DMS114 treated with DMSO at 0.1 percent for 48 hours (cell line): ENCODE measurements around the gene ZNF536.

Experiments
- DNase-seq: peaks from one replicate; lab custom pipeline; 2025; ENCODE audit not compliant: unreplicated experiment; lab: John Stamatoyannopoulos, UW

The ZNF536 gene

DNA sequence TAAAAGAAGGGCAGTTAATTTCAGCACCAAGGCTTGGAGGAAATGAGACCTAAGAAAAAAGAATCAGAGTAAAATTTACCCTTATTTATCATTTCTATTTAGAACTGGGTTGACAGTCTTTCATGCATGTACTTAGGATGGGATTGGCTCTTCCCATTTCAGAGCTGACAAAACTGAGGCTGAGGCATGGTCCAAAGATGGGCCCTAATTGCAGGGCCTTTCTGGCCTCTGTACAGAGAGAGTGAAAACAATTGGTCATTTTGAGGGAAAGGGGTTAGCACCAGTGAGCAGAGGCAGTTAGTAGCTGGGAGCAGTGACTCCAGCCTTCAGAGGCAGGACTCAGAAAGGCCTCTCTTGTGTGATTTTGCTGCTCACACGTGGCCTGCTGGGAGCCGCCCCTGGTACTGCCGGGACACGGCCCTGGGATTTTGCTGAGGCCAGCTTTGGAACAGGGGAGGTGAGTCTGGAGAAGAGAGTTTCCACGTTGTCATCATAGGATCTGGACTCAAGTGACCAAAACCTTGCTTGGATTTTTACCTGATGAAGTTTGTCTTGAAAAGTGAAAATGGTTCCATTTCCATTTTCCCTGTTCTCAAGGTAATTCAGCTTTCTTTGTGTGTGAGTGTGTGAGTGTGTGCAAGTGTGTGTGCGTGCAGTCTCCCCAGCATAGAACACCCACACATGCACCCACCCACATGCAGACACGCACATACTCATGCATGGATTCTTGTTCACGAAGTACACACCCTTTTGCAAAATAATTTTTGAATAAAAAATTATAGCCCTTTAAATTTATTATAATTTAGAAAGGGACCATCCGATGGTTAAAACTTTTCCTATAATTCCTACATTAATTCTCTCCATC is at the start of gene ZNF536:
Gene ZNF536, plus strand, starts transcription at position 425 of the 865 bp plus-strand sequence. CDS start 71,179 bp downstream, outside the sequence.
- DNase-seq = no peak

DNA sequence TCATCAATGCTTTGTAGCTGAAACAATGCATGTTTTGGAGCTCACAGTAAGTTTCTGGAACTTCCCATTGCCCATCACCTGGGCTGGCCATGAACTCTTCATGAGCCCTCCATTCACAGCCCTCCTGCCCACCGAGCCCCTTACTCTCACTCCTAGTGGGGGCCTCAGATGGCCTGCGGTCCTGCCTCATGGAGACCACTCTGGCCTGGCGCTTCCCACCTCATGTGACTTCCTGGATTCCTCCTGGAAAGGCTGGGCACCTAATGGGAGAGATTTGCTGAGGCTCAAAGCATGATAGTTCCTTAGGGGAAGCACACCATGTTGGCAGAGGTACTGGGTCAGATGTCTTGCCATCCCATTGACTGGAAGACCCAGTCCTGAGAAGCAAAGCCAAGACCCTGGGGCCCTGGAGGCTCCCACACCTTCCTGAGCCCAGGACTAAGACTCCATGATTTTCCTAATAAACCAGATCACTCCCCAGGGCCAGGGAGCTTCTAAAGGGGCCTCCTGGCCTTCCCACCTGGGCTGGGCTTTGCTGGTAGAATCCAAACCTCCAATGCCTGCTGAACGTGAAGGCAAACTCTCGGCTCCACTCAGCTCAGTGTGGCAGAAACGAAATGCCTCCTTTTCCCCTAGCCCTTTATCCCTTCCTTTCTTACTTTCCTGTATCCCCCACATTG is 49.4 kb upstream of the ZNF536 start:
- no peak for DNase-seq

DNA sequence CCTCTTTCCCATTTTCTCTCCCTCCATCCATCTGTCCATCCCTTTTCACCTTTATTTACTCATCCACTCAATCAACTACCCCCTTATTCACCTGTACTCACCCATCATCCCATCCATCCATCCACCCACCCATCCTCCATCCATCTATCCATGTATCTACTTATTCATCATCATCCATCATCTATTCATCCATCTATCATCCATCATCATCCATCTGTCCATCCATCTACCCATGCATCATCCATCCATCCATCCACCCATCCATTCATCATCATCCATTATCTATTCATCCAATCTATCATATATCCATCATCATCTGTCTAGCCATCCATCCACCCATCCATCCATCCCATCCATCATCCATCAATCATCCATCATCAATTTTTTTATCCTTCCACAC is 48.3 kb upstream of the ZNF536 start:
- DNase-seq = no peak

DNA sequence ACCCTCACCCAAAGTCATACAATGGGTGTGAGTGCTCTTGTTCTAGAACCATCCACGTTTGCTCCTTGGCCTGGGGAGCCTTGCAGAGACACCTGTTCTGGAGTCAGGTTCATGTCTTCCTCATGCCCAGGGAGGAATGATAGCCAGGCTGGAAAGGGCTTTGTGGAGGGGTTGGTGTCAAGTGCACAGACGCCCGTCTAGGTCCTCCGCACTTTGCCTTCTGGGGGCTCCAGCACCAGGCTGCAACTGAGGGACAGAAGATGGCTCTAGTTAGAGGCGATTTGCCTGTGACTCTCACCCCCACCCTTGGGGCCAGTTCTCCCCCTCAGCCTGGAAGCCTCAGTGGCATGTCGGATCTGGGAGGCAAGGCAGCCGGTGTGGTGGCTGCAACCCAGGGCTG is 47.2 kb upstream of the ZNF536 start:
- no peak for DNase-seq

DNA sequence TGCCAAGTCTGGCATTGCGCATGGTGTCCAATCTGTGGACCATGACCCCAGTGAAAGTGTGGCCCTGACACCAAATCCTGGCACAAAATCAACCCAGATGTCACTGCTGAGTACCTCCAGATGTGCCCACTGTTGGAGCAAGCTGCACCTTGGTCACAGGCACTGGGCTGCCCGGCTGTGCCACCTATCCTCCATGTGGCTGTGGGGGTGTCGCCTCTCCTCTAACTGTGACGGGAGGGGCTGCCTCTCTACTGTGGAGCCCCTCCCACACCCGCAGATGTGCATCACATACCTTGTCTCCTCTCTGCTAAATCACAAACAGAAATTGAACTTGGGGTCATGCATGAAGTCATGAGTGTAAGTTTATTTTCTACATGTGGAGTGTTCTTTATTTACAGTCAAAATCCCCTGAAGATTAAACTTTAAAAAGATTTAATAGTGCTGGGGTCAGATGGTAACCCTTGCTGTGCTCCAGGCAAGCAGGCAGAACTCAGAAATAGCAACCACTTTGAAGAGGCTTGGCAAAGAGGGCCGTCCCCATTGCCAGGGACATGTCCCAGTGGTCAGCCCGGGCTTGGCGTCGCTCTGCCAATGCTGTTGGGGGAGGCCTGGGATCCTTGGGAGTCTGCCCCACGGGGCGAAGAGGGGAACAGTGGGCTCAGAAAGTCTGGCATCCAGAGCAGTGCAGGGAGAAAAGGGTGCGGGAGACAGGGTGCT is 46.4 kb upstream of the ZNF536 start:
- no peak for DNase-seq

DNA sequence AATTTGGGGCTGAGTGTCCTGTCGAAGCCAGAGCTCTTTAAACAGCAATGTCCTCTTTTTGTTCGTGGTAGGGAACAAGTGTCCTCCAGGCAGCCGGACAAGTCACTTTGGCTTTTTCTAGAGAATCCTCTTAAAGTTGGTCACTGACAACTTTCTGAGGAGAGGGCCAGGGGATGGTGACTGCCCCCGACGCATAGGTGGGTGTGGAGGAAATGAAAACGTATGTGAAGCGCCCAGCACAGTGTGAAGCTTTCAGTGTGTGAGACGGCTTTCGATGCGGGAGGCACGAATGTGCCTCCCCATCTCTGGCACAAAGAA is 45.8 kb upstream of the ZNF536 start:
- DNase-seq = no peak

DNA sequence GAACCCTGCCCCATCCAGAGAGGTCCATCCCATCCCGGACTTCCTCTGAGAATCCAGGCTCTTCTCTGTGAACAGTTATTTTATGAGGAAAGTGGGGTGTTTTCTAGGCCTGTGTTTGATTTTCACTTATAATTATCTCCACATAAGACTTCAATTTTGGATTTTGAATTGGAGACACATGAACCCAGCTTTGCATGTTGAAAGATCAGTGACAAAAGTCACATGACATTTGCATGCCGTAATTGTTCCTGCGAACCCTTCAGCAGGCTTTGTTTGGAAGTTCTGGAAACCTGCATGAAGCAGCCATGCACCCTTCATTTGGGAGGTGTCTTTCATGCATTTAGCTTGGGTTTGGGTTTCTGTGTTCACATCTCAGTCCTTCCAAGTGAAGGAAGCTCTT is 44.9 kb upstream of the ZNF536 start:
- DNase-seq = no peak

DNA sequence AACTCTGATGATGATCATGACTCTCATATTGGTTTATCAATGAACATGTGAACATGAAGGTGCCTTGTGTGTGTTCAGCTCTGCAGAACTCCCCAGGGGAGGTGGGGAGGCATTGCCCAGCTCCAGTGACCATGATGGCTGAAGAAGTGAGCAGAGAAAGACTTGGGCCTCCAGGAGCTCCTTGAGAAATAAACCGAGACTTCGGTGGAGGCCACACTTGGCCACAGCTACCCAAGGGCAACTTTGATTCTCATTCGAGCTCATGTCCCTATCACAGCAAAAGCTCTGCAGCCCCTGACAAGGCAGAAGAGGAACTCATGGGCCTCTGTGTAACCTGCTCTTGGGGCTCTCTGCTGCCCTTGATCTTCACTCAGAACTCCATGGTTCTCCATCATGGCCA is 44.1 kb upstream of the ZNF536 start:
- DNase-seq = no peak

DNA sequence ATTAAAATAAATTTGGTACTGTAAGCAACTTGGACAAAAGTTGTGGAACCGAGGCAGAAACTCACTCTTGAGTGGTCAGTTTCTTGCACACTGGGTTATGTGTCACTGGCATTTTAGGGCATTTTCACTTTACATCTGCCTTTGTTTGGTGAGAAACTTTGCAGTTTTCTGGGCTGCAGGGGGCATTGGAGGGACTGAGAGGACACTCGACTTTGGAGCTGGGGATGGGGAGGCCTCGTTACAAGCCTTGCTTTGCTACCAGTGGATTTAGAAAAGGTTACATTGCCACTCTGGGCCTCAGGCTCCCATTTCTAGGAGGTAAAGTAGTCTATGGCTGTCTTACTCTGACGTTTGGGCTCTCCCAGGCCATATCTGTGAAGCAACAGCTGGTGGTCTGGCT is 41.9 kb upstream of the ZNF536 start:
- no peak for DNase-seq

DNA sequence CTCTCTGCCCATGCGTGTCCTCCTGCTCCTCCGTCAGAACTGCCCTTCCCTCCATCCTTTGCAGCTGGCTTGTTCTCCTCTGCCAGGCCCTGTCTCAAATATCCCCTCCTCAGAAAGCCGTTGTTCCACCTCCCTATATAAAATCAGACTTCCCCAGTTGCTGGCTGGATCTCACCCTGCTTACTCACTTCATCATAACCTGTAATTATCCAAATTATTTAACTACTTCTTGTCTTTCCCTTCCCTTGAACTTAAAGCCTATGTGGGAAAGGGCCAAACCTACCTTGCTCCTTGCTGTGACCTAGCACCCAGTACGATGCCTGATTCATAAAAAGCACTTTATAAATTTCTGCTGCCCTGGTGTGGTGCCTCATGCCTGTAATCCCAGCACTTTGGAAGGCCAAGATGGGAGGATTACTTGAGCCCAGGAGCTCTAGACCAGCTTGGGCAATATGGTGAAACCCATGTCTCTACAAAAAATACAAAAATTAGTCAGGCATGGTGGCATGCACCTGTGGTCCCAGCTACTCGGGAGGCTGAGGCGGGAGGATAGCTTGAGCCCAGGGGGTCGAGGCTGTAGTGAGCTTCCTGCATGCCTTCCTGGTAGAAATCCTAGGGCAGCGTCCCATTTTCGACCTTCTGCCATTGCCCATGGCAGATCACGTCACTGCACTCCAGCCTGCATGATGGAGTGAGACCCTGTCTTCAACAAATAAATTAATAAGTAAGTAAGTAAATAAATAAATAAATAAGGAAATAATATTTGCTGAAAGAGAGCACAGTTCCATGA is 39.5 kb upstream of the ZNF536 start:
- no peak for DNase-seq

DNA sequence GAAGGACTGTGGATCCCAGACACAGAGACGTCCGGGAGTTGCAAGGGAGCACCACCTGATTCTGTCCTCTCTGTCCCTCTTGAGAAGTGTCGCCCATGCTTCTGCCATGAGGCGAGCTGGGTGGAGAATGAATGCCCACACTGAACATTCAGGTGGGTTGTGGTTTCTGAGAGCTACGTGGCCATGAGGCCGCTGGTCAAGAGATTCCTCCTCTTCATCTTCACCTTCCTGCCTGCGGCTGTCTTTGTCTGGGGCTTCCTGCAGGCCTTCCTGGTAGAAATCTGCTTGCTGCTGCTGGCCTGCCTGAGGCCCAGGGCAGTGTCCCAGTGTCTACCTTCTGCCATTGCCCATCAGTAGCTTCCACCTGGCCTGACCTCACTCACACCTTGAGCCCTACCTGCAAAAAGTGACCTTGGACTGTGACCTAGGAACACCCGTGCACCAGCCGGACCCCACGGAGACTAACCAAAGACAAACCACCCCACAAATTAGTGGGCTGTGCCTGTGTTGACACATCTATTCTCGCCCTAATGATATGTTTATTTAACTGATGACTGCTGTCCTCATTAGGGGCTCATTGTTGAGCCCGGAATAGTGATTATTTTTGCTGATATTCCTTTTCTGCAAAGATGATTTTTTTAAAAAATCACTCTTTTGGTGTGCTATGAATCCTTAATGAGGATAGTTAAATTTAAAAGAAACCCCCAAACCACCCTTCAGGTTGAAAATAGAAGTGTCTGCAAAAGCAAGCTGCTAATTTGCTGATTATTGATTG is 38.7 kb upstream of the ZNF536 start:
- DNase-seq = no peak

DNA sequence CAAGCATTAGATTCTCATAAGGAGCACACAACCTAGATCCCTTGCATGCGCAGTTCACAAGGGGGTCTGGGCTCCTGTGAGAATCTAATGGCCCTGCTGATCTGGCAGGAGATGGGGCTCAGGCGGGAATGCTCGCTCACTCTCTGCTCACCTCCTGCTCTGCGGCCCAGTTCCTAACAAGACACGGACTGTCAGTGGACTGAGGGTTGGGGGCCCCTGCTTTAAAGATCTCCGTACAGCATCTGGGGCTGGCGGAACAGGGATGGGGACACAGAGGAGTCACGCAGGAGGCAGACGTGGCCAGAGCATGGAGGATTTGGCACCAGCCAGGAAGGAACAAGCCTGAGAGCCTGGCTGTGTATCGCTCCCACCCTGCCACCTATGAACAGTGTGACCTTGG is 37.3 kb upstream of the ZNF536 start:
- DNase-seq = no peak

DNA sequence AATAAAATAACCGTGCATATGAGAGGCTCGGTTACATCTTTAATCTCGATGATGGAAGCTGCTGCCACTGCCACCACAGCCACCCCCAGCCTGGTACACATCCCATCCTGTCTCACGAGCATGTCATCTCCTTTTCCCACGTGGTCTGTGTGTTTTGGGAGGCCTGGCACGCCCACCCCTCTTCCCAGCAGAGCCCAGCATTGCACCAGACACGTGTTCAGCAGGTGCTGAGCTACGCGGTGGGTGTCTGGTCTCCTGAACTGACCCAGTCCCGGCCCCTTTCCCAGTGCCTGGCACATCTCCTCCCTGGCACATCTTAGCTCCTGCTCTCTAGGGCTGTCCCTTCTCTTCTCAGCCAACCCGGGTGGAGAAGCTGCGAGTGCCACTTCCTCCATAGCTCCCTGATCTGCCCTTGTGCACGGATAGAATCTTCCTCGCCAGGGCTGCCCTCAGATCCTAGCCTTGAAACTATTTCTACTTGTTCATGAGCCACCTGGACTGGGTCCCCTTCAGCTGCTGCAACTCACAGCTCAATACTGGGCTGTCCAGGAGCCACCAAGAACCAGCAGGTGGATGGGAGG is 36.8 kb upstream of the ZNF536 start:
- no peak for DNase-seq

DNA sequence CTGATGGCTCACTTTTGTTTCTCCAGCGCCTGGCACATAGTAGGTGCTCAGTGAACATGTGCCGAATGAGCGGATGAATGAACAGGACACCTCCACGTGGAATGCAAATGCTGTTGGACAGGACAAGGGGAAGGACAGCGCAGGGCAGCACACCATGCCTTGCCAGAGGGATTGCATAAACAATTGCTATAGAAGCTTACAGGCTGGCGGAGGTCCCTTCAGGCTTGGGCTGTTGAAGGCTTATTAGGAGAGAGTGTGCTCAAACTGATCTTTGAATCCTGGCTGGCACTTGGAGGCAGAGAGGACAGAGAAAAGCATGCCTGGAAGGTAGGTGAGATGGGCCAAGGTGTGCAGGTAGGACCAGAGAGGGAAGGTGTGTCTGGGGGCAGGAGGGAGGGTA is 35.9 kb upstream of the ZNF536 start:
- DNase-seq = no peak

DNA sequence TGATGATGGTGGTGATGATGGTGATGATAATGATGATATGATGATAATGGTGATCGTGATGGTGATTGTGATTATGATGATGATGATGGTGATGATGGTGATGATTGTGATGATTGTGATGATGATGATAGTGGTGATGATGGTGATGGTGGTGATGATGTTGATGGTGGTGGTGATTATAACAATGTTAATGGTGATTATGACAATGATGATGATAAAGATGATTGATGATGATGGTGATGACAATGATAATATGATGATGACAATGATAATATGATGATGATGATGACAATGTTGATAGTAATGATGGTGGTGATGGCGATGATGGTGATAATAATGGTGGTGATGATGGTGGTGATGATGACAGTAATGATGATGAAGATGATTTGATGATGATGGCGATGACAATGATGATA is 34.1 kb upstream of the ZNF536 start:
- no peak for DNase-seq

DNA sequence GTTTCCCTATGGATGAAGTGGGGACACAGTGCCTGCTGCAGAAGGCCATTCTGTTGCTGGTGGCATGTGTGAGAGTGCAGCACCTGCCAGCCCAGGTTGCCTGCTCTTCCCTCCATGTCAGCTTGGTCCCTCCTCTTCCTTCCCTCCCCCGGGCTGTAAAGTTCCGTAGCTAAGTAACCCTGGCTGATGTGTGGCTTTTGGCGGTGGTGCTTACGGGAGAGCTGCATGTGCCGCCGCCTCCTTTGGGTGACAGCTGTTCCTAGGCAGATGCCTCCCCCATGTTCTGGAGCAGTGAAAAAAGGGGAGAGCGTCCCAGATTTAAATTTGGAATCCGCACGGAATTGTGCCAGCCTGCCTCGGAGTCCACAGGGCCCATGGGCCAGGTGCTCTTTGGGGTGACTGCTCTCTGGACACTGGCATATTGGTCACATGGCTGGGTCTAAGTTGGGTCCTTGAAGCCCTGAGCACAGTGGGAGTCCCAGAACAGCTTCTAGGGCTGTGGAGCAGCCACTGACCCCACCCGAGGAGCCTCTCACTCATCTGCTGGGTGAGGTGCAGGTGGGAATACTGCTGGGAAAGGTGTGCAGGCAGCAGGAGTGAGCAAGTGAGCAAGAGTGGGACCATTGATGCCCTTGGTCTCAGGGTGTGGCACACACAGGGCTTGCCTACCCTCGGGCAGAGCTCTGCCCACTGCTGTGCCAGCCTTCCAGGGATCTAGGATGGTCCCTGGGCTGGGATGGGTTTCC is 33.1 kb upstream of the ZNF536 start:
- no peak for DNase-seq

DNA sequence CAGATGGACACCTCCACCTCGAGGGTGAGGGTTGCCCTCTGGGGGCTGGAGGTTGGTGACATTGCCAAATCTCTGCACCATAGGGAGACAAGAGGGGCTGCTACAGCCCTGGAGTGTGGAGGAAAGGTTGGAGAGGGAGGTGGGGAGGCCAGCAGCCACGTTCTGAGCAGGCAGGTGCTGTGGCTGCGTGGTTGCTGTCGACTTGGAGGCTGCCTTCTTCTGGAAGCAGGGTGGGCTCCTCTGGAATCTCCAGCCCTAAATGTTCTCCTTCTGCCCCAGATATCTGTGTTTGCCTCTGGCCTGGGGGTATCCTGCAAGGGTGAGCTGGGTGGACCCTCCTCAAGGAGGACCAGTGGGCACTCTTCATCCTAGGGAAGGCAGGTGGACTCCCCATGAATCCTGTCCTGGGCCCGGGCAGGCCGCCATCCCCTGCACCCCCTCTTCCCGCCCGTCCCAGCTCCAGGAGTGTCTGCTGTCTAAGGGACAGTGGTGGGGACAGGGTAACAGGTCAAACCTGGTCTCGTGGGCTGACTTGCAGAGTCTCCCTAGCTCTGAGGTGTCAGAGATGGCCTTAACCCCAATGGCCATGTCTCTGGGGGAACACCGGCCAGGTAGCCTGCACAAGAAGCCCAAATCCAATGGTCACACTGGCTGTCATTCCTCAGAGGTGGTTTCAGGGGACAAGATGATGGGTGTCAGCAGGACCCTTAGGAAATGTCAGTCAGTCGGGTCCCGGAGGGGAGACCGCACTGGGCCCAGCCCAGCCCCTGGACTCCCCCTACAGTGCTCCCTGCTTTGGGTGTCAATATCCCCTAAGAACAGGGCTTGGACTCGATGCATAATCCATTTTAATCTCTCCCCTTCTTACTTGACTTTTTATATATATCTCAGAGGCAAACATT is 32.3 kb upstream of the ZNF536 start:
- DNase-seq = no peak

DNA sequence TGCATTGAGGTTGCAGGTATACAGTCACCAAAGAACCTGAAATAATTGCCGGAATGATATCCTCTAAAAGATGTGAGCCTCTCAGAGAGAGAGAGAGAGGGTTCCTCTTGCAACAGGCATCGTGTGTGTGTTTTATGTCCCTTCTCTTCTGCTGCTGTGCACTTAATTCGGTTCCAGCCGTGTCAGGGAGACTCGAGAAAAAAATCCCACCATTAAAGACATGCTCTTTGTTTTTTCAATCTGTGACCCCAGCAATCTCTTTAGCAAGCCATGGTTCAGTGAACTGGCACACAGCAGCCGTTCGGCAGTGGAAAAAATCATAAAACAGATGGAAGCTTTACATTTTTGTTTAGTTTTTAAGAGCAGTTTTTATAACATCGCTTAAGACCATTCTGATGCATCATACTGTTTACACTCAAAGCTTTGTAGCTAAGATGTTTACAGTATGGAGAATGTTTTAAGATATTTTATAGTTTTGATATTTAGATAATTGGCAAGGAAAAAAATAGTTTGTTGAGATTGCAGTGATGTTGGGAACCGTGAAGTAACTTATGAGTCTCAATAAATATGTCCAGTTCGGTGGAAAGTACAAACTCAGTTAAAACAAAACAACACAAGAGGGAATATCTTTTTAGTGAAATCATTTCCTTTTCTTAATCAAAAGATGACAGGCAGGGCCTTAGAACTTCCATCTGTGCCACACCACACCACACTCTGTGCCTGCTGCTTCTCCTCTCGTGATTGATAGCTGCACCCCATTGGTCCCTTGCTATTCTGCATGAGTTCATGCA is 31.2 kb upstream of the ZNF536 start:
- DNase-seq = no peak
